T-helper 9 cell (primary cell): Measurements from ENCODE around the gene INTS12.
"Not testable (repeated sequence)": the region's sequence is repeated elsewhere in the genome, so short reads cannot be mapped to it uniquely, and the experiment has no call there.

Experiments used
- DNase-seq: peaks from one replicate; pipeline ENCODE4 v3.0.0-alpha.2; 2020
- total RNA-seq, 2 donors: gene quantifications; one replicate each; lab custom pipeline; 2026; lab: John Stamatoyannopoulos, UW

Gene INTS12
- 13.8 to 15.6 reads per million in 2 donors for total RNA-seq

DNA sequence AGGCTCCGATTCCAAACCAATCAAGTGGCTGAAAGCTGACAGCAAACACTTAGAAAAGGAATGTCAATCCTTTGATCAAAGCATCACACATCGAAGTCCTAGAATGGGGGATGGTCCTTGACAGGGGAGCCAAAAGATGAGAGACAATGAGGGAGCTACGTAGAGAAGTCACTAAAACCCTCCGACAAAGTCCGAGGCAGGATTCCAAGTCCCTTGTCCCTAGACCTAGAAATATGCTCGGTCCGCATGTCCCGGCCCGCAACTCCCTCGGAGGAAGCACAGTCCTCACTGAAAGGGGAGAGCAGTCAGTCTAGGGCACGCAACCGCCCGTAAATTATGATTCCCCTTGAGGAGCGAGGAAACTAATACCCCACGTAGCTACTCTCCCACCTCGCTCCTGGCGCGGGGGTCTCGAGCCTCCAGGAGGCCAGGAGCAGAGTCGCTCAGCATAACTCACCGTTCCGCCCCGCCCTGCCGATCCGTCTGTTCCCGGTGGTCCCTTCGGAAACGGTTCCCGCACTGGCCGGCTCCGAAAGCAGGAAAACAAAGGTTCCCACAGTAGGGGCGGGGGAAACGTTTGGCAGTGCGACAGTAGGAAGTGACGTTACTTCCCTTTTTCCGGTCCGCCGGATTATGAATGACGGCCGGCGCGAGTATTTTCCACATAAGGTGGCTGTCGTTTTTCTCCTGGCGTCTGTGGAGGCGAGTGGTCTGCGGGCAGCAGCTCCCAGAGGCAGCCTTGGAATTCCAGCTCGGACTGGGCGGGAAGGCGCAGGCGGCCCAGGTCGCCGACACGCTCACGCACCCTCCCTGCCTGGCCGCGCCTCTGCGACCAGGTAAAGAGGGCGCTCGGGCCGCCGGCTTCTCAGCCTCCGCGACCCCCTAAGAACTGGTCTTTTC lies at the start of gene INTS12, which contains the start of gene GSTCD:
Gene INTS12 (minus strand): TSS at position 509 of the 900 bp plus-strand sequence. CDS start 8,684 bp downstream, outside the sequence.
Gene GSTCD (plus strand): TSS at position 604 of the 900 bp plus-strand sequence. CDS start 8,830 bp downstream, outside the sequence.
- DNase-seq = peak; percentile 77

GRCh38 chr4:105755375-105755774 lies 46.9 kb upstream of the INTS12 start:
- DNase-seq = no peak

DNA sequence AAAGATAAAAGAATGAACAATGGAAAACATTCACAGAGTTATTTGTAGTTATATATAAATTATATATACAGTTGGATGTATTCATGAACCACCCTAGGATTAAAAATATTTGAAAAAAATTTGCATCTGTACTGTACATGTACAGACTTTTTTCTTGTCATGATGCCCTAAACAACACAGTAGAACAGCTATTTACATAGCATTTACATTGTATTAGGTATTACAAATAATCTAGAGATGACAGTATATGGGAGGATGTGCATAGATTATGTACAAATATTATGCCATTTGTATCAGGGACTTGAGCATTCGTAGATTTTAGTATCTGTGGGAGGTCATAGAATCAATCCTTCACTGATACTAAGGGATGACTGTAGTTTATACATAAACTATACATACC lies 44.9 kb upstream of the INTS12 start:
- DNase-seq = no peak

DNA sequence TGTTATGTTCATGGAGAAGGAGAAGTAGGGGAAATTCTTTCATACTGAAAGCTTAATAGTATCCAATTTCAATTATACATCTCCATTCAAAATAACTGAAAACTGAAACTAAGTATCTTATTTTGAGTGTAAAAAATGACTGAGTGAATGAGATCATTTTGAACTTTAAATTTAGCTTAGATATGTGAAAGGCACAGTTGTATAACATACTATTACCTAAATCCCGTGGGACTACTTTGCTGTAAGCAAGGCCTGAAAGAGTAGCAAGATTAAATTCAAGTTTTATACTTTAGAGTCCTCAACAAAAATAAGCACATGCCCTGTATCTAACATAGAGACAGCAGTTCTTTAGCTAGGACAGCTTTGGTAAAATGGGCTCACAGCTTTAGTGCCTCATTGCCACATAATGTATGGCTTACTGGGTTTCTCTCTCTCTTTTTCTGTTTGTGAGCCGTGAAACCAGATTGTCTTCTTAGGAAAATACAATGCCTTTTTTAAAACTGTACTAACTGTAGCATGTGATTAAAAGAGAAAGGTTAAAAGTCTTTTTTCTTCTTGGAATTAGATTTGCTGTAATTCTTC lies 43.3 kb upstream of the INTS12 start:
- no peak for DNase-seq

DNA sequence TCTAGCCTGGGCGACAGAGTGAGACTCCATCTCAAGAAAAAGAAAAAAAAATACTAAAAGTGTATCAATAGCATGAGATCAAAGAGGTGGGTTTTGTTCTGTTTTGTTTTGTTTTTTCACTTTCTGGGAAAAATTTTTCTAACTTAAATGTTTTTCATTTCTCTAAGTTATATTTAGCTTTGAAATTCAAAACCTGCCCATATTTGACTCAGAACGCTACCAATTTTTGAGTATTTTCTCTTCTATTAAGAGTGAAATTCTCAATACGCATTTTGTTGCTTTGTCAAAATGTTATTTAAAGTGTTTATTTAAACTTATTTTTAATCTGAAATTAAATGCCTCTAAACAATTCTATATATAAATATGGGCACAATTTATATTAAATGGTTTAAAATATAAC lies 39.7 kb upstream of the INTS12 start:
- DNase-seq = no peak

GRCh38 chr4:105741548-105741947 lies 33.1 kb upstream of the INTS12 start:
- DNase-seq = no peak

GRCh38 chr4:105735217-105735616 lies 26.7 kb upstream of the INTS12 start:
- DNase-seq = not testable (repeated sequence)

GRCh38 chr4:105729895-105730294 lies 21.4 kb upstream of the INTS12 start:
- DNase-seq = not testable (repeated sequence)

DNA sequence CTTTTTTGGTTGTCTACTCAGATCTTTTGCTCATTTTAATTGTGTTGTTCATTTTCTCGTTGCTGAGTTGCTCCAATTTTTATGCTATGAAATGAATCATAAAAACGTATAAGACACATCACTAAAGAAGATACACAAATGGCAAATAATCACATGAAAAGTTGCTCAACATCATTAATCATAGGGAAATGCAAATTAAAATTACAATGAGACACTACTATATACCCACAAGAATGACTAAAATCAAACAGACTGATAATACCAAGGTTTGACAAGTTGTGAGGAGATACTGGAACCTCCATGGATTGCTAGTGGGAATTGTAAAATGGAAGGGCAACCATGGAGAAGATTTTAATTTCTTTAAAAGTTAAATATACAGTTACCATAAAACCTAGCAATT lies 17.1 kb upstream of the INTS12 start:
- DNase-seq = no peak

DNA sequence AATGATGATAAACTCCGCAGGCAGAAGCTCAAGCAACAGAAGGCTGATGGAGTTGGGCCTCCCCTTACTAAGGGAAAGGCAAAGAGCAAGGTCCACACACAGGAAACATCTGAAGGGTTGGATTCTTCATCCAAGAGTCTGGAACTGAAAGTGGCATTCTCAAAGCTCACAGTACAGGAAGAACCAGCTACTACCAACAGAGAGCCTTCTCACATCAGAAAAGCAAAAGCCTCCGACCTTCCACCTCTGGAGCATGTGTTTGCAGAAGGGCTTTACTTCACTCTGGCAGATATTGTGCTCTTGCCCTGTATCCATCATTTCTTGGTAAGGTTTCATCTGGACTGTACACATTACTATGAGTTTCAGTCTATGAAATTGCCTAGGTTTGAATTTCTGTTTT lies 10.7 kb upstream of the INTS12 start:
- DNase-seq = no peak

DNA sequence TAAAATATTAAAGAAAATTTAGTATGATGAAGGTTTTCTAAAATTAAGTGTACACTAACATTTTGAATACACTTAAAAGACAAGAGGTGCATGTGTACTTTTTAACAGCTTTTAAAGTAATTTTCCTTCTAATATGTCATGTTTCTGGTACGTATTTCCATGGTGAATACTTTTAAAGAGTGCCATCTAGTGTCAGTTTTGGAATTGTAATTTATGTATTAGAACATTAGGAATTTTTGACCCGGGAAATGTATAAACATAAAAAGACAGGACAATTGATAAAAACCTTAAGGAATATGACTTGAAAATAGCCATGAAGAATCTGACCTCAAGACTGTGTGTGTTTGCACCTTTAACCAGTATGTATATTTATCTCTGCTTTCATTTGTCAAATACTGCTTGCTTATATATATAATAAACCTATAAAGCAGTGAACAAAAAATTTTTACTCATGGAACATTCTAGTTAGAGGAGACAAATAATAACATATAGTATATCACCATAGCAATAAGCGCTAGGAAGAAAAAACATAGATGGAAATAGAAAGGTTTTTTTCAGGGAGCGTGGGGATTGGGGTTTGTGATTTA lies 7.3 kb upstream of the INTS12 start:
- no peak for DNase-seq

- no peak for DNase-seq
These were observed 6.4 kb upstream of the INTS12 start for GRCh38 chr4:105714932-105715331.

DNA sequence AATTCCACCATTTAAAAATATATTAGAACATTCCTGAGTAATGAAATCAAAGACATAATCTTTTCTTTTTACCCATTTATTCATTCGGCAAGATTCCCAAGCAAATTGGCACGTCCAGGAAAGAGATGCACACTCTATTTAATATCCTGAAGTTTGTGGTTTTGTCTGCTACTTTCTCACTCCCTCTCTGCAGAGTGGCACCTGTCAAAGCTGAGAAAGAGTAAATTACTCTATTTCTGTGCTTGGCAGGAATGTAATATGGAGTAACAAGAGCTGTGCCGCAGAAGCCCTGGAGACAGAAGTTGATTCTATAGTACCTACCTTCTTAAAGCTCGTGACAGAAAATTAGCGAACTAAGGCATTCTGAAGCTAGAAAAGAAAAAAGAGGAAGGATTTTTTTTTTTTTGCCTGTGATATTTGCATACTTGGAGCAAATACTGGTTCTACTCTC lies 5.6 kb upstream of the INTS12 start:
- no peak for DNase-seq

DNA sequence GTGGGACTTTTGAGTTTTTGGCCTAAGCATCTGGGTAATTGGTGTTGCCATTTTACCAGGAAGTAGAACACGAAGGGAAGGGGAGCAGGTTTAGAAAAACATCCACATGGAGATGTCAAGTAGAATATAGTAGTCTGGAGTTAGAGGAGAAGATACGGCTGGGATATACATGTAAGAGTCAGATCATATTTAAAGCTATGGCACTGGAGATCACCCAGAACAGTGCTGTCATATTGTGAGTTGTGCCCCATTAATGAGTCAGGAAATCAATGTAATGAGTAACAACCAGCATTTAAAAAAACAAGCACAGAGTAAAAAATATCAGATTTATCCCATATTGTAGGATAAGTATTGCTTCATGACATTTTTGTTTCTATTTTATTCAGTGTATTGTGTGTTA lies 4.3 kb upstream of the INTS12 start:
- no peak for DNase-seq

DNA sequence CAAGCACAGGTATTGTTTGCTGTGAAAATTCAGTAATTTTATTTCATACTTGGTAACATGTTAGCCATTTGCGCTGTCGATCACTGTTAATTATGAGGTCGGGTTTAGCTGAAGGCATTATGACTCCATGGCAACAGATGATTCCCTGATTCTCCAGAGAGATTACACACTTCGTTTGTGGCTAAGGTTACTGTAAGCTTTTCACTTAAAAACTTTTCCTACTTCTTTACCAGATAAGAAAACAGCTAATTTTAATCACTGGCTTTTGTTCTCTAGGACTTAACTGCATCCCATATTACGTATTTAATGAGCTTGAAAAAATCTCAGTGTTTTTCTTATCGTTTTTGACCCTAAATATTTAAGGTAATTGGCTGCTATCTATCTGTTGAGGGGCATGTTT lies 2.2 kb upstream of the INTS12 start:
- DNase-seq = no peak

- DNase-seq = no peak
These were observed 1.6 kb upstream of the INTS12 start for GRCh38 chr4:105710012-105710600.

DNA sequence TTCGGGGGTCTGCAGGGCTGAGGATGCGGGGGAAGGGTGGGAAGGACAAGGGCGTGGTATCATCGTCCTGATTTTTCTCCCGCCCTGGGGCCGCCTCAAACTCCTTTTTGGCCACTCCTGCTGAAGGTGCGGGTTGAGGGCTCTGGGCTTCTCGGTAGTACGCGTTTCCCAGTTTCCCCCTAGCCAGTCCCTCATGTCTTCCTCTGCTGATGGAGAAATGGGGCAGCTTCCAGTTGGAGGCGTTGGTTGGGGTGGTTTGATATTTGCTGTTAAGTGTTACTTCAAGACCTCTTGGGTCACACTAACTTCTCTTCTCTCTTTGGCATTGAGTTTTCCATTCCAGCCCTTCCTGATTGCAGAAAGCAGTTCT lies 577 bp upstream of the INTS12 start:
- no peak for DNase-seq

GRCh38 chr4:105707782-105708180 lies 708 bp downstream of the INTS12 start:
- DNase-seq = no peak

DNA sequence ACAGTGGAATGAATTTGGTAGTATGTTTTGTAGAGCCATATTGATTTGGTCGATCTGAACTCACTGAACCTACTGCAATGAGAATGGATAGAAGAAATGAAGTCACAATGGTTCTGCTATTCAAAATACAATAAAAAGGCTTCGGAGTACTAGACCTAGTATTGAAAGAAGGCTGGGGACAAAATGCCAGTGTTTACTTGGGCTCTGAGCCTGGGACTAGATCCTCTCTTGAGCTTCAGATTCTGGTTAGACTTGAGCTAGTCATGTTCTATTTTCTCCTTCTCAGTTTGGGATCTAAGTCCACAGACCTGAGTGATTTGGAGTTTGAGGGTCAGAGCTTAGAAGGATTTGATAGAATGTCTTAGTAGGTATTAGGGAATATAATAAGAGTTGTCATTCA lies 9.9 kb downstream of the INTS12 start:
- DNase-seq = no peak

DNA sequence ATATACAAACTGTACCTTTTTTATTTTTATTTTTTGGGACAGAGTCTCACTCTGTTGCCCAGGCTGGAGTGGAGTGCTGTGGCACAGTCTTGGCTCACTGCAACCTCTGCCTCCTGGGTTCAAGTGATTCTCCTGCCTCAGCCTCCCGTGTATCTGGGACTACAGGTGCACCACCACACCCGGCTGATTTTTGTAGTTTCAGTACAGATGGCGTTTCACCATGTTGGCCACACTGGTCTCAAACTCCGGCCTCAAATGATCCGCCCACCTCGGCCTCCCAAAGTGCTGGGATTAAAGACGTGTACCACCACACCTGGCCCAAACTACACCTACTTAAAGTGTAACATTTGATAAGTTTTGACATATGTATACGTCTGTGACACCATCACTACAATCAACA lies 12.7 kb downstream of the INTS12 start:
- DNase-seq = not testable (repeated sequence)

GRCh38 chr4:105694812-105695211 lies 13.7 kb downstream of the INTS12 start:
- DNase-seq = not testable (repeated sequence)

DNA sequence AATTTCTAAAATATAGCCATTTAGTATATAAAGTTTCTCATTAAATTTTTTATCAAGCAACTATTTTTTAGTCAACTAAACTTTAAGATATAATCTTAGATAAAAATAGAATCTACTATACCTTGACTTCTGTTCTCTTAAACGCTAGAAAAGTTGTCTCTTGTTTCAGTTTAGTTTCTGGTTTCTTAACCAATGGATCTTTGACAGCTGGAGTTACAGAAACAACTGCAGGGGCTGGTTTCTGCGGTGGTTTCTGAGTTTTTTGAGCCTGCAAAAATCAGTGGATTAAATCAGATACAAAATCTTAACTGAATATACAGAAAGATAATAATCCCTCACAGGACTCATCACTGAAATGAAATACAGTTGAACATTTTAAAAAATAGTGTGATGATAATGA lies 21.9 kb downstream of the INTS12 start:
- DNase-seq = no peak

- DNase-seq = no peak
These were observed 25.5 kb downstream of the INTS12 start for GRCh38 chr4:105683038-105683437.
